Measurements from ENCODE around the gene SLC39A1.
"Not testable (repeated sequence)": the region's sequence is repeated elsewhere in the genome, so short reads cannot be mapped to it uniquely, and the experiment has no call there.

The SLC39A1 gene

GRCh38 chr1:153963030-153963849, at the start of gene SLC39A1:
SLC39A1 (minus strand) TSS chr1:153963537; CDS start chr1:153962715, 822 bp downstream.
- peak; percentile 84 for DNase-seq

- not testable (repeated sequence) for DNase-seq
Measured at GRCh38 chr1:154012543-154012942, 49.2 kb upstream of the SLC39A1 start.

GRCh38 chr1:154012129-154012528, 48.8 kb upstream of the SLC39A1 start:
- DNase-seq, result no peak

GRCh38 chr1:154006136-154006535, 42.8 kb upstream of the SLC39A1 start:
- DNase-seq, result no peak

- DNase-seq, result no peak
Measured at GRCh38 chr1:154000420-154000819, 37.1 kb upstream of the SLC39A1 start.

- DNase-seq, result not testable (repeated sequence)
Measured at GRCh38 chr1:153996882-153997281, 33.5 kb upstream of the SLC39A1 start.

- no peak for DNase-seq
Measured at GRCh38 chr1:153995640-153996039, 32.3 kb upstream of the SLC39A1 start.

- no peak for DNase-seq
Measured at GRCh38 chr1:153995202-153995601, 31.9 kb upstream of the SLC39A1 start.

GRCh38 chr1:153991806-153992205, 28.5 kb upstream of the SLC39A1 start:
- DNase-seq, result no peak

- no peak for DNase-seq
Measured at GRCh38 chr1:153991151-153991630, 27.9 kb upstream of the SLC39A1 start.

- peak; percentile 98 for DNase-seq
Measured at GRCh38 chr1:153990468-153991150, 27.3 kb upstream of the SLC39A1 start, which contains the start of gene RPS27. RPS27 (plus strand) TSS chr1:153990762; CDS start chr1:153990797, 35 bp downstream.

- no peak for DNase-seq
Measured at GRCh38 chr1:153987621-153988020, 24.3 kb upstream of the SLC39A1 start.

- no peak for DNase-seq
Measured at GRCh38 chr1:153985941-153986761, 22.8 kb upstream of the SLC39A1 start, which contains the start of gene RAB13. RAB13 (minus strand) TSS chr1:153986339; CDS start chr1:153986236, 103 bp downstream.

- peak; percentile 38 for DNase-seq
Measured at GRCh38 chr1:153985341-153985912, 22.1 kb upstream of the SLC39A1 start.

- DNase-seq, result no peak
Measured at GRCh38 chr1:153984123-153984894, 21.0 kb upstream of the SLC39A1 start.

- not testable (repeated sequence) for DNase-seq
Measured at GRCh38 chr1:153981735-153982134, 18.4 kb upstream of the SLC39A1 start.

GRCh38 chr1:153979091-153979490, 15.8 kb upstream of the SLC39A1 start:
- DNase-seq, result not testable (repeated sequence)

- DNase-seq, result no peak
Measured at GRCh38 chr1:153978274-153978909, 15.1 kb upstream of the SLC39A1 start.

GRCh38 chr1:153977250-153978240, 14.2 kb upstream of the SLC39A1 start, which contains the start of gene JTB:
JTB (minus strand) TSS chr1:153977674; CDS start chr1:153977252, 422 bp downstream.
- DNase-seq, result peak; percentile 52

GRCh38 chr1:153976819-153977249, 13.5 kb upstream of the SLC39A1 start:
- no peak for DNase-seq
